Activated naive CD4-positive, alpha-beta T cell treated with Interleukin-2 at 50 U/mL for 16 hours (primary cell): ENCODE data around the gene OR1L6.

ENCODE experiments used
- DNase-seq: peaks from one replicate; pipeline ENCODE4 v3.0.0-alpha.2; 2020

OR1L6 gene, protein sequence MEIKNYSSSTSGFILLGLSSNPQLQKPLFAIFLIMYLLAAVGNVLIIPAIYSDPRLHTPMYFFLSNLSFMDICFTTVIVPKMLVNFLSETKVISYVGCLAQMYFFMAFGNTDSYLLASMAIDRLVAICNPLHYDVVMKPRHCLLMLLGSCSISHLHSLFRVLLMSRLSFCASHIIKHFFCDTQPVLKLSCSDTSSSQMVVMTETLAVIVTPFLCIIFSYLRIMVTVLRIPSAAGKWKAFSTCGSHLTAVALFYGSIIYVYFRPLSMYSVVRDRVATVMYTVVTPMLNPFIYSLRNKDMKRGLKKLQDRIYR

DNA sequence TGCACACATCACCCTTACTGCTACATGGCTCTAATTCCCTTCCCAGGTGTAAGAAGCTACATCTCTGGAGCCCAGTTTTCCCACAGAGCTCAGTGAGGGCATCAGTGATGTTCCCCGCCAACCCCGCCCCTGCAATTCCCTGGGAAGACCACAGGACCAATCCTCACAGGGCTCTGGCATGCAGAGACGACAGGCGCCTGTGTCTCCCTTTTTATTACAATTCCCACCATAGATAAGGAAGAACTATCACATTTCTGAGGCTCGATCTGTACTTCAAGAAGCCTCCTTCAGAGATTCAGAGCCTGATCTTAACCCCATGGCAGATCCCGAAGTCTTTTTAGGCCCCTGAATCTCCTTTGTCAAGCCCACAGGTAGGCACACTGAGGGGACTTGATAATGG lies at the start of gene OR1L6:
Gene OR1L6, plus strand, starts transcription at position 301 of the 400 bp plus-strand sequence. CDS start 7,545 bp downstream, outside the sequence.
- DNase-seq, result no peak

DNA sequence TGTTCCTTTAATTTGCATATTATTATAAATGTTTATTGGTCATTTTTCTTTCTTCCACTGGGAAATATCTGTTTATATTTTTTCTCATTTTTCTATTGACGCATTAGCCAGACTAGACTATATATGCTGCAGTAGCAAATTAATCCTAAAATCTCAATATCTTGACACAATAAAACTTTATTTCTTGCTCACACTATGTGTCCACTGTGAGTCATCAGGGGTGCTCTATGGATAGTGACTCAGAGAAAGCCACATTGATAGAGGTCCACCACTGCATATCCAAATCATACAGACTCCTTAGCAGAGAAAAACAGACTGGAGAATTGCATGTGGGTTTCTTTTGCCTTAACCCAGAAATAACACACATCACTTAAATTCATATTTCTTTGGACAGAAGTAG lies 46.4 kb upstream of the OR1L6 start:
- no peak for DNase-seq

DNA sequence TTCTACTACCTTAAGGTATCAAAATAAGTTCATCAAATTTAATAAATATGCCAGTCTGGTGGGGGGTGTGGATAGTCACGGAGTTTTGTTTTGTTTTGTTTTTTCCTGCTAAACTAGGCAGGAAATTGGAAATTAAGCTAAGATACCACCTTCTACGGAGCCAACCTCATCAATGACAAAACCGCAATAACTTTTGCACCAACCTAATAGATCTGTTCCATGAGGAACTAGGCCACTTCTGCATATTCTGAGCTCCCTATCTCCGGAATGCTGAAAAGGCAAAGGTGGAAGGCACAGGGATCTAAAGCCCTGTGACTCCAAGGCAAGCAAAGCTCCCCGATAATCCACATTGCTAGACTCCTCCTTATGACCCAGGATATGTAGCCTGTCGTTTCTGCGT lies 24.1 kb upstream of the OR1L6 start:
- DNase-seq, result no peak

DNA sequence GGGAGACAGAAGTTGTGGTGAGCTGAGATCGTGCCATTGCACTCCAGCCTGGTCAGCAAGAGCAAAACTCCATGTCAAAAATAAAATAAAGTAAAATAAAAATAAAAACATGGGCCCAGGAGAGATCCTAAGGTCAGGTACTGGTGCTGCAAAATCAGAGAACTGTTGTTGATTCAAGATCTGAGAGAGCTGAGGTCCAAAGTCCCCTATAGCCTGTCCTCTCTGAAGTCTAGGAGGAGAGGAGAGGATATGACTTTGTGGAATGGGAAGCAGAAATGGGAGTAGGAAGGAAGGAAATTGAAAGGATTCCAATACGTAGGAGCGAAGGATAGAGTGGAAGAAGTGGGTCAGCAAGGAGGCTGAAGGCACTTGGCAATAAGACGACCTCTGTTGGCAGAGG lies 22.9 kb upstream of the OR1L6 start:
- DNase-seq, result no peak

DNA sequence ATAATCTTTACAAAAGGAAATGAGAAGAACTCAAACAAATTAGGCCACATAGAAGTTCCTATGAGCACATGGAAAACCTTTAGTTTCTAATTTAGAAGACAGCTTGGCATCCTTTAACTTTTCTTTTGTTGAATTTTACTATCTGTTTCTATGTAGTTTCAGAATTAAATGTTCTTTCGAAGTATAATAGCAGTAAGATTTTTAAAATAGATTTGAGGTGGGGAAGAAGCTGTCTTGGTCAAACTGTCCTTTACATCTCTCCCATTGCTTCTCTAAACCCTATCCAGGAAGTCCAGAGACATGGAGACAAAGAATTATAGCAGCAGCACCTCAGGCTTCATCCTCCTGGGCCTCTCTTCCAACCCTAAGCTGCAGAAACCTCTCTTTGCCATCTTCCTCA lies 18.4 kb upstream of the OR1L6 start, which contains the start of gene OR1L4:
Gene OR1L4, plus strand, starts transcription at position 301 of the 400 bp plus-strand sequence. Its CDS starts 0 bp downstream, at position 301.
- no peak for DNase-seq

DNA sequence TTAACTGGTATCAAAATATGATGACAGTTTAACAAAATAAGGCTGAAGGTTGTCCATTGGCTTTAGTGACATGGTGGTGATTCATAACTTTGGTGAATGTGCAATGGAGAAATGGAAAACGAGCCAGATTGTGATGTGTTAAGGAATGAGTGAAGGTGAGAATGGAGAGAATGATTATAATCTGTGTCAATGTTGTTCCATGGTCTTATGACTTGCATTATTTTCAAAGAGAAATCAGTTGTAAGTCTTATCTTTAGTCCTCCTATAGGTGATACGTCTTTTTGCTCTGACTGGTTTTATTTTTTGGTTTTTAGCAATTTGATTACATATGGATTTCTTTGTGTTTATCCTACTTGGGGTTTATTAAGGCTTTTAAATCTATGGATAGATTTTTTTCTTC lies 12.7 kb downstream of the OR1L6 start:
- no peak for DNase-seq

DNA sequence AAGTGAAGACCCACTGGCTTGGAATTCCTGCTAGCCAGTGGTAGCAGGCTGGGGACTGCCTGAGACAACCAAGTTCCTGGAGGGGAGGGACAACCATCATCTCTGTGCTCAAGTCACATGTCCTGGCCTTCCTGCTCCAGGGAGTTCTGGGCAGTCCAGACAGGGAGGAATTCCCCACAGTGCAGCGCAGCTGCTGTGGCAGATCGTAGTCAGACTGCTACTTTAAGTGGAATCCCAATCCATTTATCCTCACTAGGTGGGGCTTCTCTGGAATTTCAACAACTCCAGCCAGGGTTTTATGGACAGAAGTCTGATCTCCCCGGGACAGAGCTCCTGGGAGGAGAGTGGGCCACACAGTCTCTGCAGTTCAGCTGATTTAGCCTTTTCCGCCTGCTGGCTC lies 25.7 kb downstream of the OR1L6 start:
- DNase-seq, result no peak

DNA sequence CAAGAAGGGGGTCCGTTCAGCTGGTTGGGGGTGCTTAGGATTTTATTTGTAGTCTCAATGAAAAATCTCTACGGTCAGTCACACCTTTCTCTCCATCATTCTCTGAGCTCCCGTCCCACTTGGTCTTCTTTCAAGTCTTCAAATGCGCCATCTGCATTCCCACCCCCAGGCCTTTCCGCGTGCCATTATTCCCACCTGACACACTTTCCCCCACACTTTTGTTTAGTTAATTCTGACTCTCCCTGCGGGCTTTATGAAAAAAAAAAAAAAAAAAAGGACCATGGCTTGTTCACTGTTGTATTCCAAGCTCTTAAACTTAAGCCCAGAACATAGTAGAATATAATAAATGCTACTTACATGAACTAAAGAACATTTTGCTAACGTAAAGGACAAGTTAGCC lies 34.9 kb downstream of the OR1L6 start:
- DNase-seq, result no peak

DNA sequence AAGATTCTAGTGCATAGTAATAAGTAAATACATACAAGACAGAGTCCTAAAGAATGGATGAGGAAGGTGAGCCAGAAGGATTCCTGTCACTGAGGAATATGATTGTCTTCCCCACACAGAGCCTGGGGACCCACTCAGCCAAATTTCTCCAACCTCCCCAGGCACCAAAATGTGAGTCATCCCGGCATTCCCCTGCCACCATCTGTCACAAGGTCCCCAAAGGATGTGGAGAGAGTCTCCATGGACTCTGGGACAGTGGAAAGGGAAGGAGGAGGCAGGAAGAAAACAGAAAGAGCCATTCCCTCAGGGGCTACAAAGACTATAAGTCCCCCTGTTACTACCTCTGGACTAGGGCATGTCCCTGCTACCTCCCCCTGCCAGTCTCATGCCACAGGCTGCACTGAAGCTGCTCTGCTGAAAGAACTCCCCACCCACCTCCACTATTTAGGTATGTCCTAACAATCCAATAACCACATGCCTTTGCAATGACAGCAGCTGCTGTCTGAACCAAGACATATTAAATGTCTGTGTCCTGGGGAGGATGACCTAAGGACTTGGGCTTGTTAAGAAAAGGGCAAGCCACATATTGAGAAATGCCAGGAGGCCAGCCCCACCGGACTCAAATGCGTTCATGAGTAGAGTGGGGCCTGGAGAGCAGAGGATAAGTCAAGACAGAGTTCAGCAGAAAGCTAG lies 36.0 kb downstream of the OR1L6 start:
- DNase-seq, result no peak

DNA sequence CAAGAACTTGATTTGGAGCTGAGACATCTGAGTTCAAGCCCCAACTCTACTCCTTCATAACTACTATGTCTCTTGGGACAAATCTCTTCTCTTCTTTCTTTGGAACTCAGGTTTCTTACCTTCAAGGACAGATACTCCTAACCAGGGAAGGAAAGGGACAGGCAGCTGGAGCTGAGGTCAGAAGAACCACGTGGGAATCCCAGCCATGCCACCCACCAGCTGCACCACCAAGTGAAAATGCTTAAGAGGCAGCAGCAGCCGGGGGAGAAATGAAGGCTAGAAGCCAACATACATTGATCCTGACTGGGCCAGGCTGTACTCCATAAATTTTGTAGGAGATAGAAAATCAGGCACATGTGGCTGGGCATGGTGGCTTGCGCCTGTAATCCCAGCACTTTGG lies 37.1 kb downstream of the OR1L6 start:
- DNase-seq, result no peak

DNA sequence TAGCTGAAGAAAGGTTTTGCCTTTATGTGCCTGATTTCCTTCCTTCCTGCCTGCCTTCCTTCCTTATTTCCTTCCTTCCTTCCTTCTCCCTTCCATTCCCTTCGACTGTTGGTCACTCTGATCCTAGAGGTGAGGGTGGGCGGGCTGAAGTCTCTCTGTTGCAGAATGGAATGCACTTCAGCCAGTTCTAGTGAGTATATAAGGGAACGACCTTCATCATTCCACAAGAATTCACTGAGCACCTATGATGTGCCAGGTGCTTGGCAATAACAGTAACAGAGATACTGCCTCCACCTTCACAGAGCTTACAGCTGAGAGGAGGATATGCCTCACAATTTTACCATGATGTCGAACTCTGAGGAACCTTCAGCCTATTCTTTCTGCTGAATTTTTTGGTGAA lies 37.9 kb downstream of the OR1L6 start:
- no peak for DNase-seq

DNA sequence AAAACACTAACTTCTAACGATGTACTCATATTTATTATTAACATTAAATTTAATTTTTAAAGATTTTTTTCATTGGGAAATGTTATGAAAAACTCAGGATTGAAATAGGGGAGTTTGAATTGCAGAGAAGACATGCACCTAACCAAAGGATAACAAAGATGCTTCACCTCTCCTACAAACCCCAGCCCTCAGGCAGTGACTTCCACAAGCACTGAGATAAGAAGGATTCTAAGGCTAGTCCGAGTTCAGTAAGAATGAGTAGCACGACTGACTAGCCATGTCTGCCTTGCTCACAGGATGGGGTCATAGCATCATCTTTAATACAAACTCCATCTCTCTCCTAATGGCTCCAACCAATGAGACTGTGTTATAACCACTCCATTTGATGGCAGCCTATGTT lies 39.6 kb downstream of the OR1L6 start:
- DNase-seq, result no peak

DNA sequence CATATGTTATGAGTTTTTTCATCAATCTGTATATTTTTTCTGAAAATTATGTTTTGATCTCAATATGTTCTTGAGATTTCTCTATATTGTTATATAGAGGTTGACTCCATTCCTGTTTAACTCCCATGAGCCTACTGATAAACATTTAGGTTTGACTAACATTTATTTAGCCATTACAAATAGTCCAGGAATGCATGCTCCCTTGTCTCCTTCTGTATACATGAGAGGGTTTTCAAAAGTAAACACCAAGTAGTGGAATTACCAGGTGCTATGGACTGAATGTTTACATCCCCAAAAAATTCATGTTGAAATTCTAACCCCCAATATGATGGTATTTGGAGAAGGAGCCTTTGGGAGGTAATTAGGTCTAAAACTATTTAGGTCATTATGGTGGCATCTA lies 43.2 kb downstream of the OR1L6 start:
- DNase-seq, result no peak

DNA sequence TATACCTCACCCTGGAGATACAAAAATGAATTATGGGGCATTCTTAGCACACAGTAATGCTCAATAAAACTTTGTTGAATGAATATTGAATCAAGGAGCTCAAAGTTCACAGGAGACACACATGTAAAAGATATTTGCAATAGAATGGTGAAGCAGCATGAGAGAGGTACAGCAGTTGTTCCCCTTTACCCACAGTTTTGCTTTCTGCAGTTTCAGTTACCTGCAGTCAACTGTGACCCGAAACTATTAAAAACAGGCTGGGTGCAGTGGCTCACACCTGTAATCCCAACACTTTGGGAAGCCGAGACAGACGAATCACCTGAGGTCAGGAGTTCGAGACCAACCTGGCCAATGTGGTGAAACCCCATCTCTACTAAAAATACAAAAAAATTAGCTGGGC lies 44.2 kb downstream of the OR1L6 start:
- no peak for DNase-seq

DNA sequence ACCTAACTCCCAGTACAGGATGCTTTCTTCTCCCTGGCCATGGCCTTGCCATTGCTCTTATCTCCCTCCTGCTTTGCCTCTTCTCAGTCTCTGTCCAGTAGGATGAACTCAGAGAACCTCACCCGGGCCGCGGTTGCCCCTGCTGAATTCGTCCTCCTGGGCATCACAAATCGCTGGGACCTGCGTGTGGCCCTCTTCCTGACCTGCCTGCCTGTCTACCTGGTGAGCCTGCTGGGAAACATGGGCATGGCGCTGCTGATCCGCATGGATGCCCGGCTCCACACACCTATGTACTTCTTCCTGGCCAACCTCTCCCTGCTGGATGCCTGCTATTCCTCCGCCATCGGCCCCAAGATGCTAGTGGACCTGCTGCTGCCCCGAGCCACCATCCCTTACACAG lies 46.7 kb downstream of the OR1L6 start, which contains the start of gene OR5C1:
Gene OR5C1, plus strand, starts transcription at position 103 of the 400 bp plus-strand sequence. Its CDS starts 0 bp downstream, at position 103.
- DNase-seq, result no peak

DNA sequence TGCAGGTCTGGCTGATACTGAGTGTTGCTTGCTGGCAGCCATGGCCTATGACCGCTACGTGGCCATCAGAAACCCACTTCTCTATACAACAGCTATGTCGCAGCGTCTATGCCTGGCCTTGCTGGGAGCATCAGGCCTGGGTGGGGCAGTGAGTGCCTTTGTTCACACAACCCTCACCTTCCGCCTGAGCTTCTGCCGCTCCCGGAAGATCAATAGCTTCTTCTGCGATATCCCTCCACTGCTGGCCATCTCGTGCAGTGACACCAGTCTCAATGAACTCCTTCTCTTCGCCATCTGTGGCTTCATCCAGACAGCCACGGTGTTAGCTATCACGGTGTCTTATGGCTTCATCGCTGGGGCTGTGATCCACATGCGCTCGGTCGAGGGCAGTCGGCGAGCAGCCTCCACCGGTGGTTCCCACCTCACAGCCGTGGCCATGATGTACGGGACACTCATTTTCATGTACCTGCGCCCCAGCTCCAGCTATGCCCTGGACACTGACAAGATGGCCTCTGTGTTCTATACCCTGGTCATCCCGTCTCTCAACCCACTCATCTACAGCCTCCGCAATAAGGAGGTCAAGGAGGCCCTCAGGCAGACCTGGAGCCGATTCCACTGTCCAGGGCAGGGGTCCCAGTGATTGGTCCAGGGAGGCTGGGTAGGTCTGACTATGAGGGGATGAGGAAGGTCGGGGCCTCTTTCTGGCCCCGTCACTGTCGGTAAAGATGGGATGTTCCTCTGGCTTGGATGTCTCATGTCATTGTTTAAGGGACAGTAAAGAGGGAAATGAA lies 47.3 kb downstream of the OR1L6 start:
- no peak for DNase-seq

DNA sequence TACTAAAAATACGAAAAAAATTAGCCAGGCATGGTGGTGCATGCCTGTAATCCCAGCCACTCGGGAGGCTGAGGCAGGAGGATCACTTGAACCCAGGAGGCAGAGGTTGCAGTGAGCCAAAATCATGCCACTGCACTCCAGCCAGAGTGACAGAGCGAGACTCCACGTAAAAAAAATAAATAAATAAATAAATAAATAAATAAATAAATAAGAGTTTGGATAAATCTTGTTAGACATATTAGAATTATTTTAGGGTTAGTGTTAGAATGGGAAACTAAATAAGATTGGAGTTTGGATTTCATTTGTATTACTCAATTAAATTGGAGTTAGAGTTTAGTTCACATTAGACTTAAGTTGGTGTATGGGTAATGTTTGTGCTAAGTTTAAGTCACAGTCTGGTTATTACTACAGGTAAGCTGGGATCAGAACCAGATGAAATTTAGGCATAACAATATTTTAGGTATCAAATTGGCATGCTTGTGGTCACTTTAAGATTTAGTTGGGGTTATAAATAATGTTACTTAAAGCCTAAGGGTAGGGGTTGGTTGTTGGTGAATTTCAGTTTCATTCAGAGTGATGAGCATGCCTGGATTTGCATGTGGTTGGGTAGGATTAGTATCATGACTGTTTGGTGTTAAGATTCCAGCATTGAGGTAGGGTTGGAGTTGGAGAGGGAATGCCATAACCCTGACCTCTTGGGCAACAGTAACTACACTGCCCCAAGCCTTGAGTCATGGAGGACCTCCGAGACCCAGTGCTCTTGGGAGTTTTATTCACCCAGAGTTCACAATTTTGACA lies 50.0 kb downstream of the OR1L6 start:
- no peak for DNase-seq

DNA sequence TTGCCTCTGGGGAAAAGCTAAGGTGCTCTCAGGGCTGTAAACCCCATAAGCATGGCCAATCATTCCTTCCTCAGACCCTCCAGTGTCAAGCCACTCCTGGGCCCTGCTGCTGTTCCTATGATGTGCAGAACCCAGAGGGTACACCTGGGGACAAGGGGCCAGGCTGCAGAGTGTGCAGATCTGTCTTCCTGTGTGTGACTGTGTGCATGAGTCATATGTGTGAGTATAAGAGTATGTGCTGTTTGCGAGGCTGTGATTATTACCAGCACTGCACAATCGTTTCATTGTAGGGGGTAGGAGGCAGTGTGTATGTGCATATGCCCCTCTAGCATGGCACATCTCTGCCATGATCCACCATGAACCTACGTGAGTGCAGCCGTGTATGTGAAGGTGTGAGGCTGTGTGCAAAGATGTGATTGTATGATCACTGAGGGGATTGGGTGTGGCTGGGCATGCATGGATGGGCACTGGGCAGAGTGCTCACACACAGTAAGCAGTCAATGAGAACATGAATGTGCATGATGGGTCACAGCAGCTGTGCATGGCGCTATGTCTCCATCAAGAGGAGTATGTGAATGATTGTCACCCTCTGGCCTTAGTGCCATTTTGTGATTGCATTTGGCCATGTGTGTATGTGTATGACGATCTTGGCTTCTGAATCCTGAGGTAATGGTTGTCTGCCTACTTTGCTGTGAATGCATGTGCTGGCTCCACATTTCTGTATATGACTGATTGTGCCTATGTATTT lies 55.4 kb downstream of the OR1L6 start:
- DNase-seq, result no peak
